Suppressor macrophage treated with lipopolysaccharide for 4 hours (primary cell): Measurements from ENCODE around the gene TEX54.

ENCODE experiments used
- DNase-seq: peaks from one replicate; pipeline ENCODE4 v3.0.0-alpha.2; 2020

Gene TEX54

GRCh38 chr11:62782753-62783152 lies 49.9 kb downstream of the TEX54 start:
- DNase-seq = no peak
